ENCODE results near the gene PCNX2.
A peak's percentile ranks its signal among the peaks of the same experiment; 100 is the strongest.

The PCNX2 gene

GRCh38 chr1:233094691-233095090 lies 200.8 kb downstream of the PCNX2 start:
- no peak for ATAC-seq
- TF ChIP-seq ISL1 (CRISPR knock-in tag; IDR thresholded peaks at IDR 0.05) = peak; percentile 74
- 0 out of 2 replicates have a peak, but pooled peaks have one; percentile 49 for TF ChIP-seq CSDC2 (CRISPR knock-in tag; IDR thresholded peaks at IDR 0.05)
- 0 out of 2 replicates have a peak, but pooled peaks have one; percentile 10 for TF ChIP-seq ZC3H10 (CRISPR knock-in tag; IDR thresholded peaks at IDR 0.05)
- TF ChIP-seq PPARA (CRISPR knock-in tag; IDR thresholded peaks at IDR 0.05; ENCODE audit: borderline replicate concordance) = no peak

GRCh38 chr1:233094269-233094668 lies 201.3 kb downstream of the PCNX2 start:
- no peak for TF ChIP-seq TCF4 (CRISPR knock-in tag; IDR thresholded peaks at IDR 0.05; ENCODE audit: borderline replicate concordance)
- TF ChIP-seq ISL1 (CRISPR knock-in tag; IDR thresholded peaks at IDR 0.05) = no peak
- TF ChIP-seq POU6F1 (CRISPR knock-in tag; IDR thresholded peaks at IDR 0.05; ENCODE audit: borderline replicate concordance, low read depth) = no peak
- TF ChIP-seq, protein P1, sequence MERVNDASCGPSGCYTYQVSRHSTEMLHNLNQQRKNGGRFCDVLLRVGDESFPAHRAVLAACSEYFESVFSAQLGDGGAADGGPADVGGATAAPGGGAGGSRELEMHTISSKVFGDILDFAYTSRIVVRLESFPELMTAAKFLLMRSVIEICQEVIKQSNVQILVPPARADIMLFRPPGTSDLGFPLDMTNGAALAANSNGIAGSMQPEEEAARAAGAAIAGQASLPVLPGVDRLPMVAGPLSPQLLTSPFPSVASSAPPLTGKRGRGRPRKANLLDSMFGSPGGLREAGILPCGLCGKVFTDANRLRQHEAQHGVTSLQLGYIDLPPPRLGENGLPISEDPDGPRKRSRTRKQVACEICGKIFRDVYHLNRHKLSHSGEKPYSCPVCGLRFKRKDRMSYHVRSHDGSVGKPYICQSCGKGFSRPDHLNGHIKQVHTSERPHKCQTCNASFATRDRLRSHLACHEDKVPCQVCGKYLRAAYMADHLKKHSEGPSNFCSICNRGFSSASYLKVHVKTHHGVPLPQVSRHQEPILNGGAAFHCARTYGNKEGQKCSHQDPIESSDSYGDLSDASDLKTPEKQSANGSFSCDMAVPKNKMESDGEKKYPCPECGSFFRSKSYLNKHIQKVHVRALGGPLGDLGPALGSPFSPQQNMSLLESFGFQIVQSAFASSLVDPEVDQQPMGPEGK (CRISPR knock-in tag; IDR thresholded peaks at IDR 0.05; ENCODE audit: borderline replicate concordance) = no peak
- TF ChIP-seq ESRRG (CRISPR knock-in tag; IDR thresholded peaks at IDR 0.05) = no peak
- TF ChIP-seq BACH2 (CRISPR knock-in tag; IDR thresholded peaks at IDR 0.05; ENCODE audit: borderline replicate concordance) = no peak
- TF ChIP-seq CSDC2 (CRISPR knock-in tag; IDR thresholded peaks at IDR 0.05) = no peak
- TF ChIP-seq ZNF8 (CRISPR knock-in tag; IDR thresholded peaks at IDR 0.05) = no peak
- TF ChIP-seq GLIS3 (CRISPR knock-in tag; IDR thresholded peaks at IDR 0.05) = no peak
- no peak for TF ChIP-seq PPARA (CRISPR knock-in tag; IDR thresholded peaks at IDR 0.05; ENCODE audit: borderline replicate concordance)

DNA sequence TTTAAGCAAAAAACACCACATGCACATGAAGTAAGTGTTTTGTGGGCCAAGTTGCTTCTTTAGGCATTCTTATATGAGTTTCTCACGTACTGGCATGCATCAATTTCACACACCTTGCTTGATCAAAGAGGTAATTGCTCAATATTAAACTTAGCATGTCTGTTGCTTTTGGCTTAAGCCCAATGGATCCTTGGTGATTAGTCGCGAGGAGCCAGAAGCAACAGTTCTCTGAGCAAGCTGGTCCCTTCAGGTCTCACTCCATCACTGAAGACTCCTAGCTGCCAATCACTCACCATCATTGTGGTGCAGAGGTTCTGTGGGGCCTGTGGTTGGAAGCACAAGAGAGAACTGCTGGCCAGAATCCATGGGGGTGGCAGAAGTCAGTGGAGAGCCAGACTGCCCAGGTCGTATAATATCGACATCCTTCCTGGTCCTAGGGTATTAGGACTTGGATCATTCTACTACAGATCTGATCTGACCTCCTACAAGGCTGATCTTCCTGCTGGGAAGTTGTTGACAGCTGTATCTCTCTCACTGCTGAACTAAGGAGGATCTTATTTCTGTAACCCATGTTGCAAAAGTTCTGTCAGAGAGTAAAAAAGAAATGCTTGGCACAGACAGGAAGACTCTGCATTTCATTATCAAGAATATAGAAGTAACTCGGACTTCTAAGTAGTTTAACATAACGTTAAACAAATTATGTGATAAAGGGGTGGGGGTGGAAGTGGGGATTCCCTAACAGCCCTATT lies 204.6 kb downstream of the PCNX2 start:
- ATAC-seq = no peak
- TF ChIP-seq, protein P2, sequence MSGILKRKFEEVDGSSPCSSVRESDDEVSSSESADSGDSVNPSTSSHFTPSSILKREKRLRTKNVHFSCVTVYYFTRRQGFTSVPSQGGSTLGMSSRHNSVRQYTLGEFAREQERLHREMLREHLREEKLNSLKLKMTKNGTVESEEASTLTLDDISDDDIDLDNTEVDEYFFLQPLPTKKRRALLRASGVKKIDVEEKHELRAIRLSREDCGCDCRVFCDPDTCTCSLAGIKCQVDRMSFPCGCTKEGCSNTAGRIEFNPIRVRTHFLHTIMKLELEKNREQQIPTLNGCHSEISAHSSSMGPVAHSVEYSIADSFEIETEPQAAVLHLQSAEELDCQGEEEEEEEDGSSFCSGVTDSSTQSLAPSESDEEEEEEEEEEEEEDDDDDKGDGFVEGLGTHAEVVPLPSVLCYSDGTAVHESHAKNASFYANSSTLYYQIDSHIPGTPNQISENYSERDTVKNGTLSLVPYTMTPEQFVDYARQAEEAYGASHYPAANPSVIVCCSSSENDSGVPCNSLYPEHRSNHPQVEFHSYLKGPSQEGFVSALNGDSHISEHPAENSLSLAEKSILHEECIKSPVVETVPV (CRISPR knock-in tag; IDR thresholded peaks at IDR 0.05) = no peak
- no peak for TF ChIP-seq ZNF70 (CRISPR knock-in tag; IDR thresholded peaks at IDR 0.05)
- no peak for TF ChIP-seq ZC3H10 (CRISPR knock-in tag; IDR thresholded peaks at IDR 0.05)
- no peak for TF ChIP-seq PPARA (CRISPR knock-in tag; IDR thresholded peaks at IDR 0.05; ENCODE audit: borderline replicate concordance)
- no peak for TF ChIP-seq RARB (CRISPR knock-in tag; IDR thresholded peaks at IDR 0.05)
- no peak for TF ChIP-seq ZNF8 (CRISPR knock-in tag; IDR thresholded peaks at IDR 0.05)
- TF ChIP-seq CSDC2 (CRISPR knock-in tag; IDR thresholded peaks at IDR 0.05) = no peak
- no peak for TF ChIP-seq TCF4 (CRISPR knock-in tag; IDR thresholded peaks at IDR 0.05; ENCODE audit: borderline replicate concordance)
- no peak for TF ChIP-seq ZFP30 (CRISPR knock-in tag; IDR thresholded peaks at IDR 0.05)
- no peak for TF ChIP-seq ISL1 (CRISPR knock-in tag; IDR thresholded peaks at IDR 0.05)
- TF ChIP-seq, protein P3, sequence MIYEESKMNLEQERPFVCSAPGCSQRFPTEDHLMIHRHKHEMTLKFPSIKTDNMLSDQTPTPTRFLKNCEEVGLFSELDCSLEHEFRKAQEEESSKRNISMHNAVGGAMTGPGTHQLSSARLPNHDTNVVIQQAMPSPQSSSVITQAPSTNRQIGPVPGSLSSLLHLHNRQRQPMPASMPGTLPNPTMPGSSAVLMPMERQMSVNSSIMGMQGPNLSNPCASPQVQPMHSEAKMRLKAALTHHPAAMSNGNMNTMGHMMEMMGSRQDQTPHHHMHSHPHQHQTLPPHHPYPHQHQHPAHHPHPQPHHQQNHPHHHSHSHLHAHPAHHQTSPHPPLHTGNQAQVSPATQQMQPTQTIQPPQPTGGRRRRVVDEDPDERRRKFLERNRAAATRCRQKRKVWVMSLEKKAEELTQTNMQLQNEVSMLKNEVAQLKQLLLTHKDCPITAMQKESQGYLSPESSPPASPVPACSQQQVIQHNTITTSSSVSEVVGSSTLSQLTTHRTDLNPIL (CRISPR knock-in tag; IDR thresholded peaks at IDR 0.05; ENCODE audit: low read depth) = no peak
- no peak for TF ChIP-seq GLIS3 (CRISPR knock-in tag; IDR thresholded peaks at IDR 0.05)
- no peak for TF ChIP-seq POU6F1 (CRISPR knock-in tag; IDR thresholded peaks at IDR 0.05; ENCODE audit: borderline replicate concordance, low read depth)
- TF ChIP-seq BACH2 (CRISPR knock-in tag; IDR thresholded peaks at IDR 0.05; ENCODE audit: borderline replicate concordance) = no peak
- TF ChIP-seq SNAI2 (CRISPR knock-in tag; IDR thresholded peaks at IDR 0.05) = no peak
- TF ChIP-seq, protein P4, sequence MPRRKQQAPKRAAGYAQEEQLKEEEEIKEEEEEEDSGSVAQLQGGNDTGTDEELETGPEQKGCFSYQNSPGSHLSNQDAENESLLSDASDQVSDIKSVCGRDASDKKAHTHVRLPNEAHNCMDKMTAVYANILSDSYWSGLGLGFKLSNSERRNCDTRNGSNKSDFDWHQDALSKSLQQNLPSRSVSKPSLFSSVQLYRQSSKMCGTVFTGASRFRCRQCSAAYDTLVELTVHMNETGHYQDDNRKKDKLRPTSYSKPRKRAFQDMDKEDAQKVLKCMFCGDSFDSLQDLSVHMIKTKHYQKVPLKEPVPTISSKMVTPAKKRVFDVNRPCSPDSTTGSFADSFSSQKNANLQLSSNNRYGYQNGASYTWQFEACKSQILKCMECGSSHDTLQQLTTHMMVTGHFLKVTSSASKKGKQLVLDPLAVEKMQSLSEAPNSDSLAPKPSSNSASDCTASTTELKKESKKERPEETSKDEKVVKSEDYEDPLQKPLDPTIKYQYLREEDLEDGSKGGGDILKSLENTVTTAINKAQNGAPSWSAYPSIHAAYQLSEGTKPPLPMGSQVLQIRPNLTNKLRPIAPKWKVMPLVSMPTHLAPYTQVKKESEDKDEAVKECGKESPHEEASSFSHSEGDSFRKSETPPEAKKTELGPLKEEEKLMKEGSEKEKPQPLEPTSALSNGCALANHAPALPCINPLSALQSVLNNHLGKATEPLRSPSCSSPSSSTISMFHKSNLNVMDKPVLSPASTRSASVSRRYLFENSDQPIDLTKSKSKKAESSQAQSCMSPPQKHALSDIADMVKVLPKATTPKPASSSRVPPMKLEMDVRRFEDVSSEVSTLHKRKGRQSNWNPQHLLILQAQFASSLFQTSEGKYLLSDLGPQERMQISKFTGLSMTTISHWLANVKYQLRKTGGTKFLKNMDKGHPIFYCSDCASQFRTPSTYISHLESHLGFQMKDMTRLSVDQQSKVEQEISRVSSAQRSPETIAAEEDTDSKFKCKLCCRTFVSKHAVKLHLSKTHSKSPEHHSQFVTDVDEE (CRISPR knock-in tag; IDR thresholded peaks at IDR 0.05) = no peak
- TF ChIP-seq OSR1 (CRISPR knock-in tag; IDR thresholded peaks at IDR 0.05) = no peak

More at GRCh38 chr1:233094269-233094668, 201.3 kb downstream of the PCNX2 start:
- no peak for ATAC-seq
